A673 (cell line): ENCODE measurements around the gene ARHGAP24.

Experiments used
- CTCF ChIP-seq: fragments of 300-800, 200-600 bp; sonication (generic); conservative IDR thresholded peaks from 2 replicates; pipeline ENCODE4 v1.5.1; 2017; ENCODE audit warnings: low read depth, mild to moderate bottlenecking, antibody characterized with exemption, low read length, moderate library complexity, mixed read lengths
- EZH2 ChIP-seq: fragments of 200-600 bp; sonication (generic); IDR thresholded peaks from 2 replicates; pipeline ENCODE4 v1.6.1; 2017; ENCODE audit warnings: borderline replicate concordance, low read depth, mild to moderate bottlenecking, mixed read lengths, antibody characterized with exemption, low read length; ENCODE audit not compliant: poor library complexity, severe bottlenecking

- TF ChIP-seq CTCF (no peak), EZH2 (no peak)
Measured at GRCh38 chr4:85642356-85643100, 167.6 kb downstream of the ARHGAP24 start.
